Measurements from ENCODE around the gene BORCS8.

- TF ChIP-seq CTCF (IDR thresholded peaks at IDR 0.05) (no peak), POLR2A (IDR thresholded peaks at IDR 0.05) (no peak)
Observed at GRCh38 chr19:19176950-19177349, 15.0 kb downstream of the BORCS8 start.

Data from testis (tissue), 2 donors.